Putamen (tissue), 1 donor: ENCODE data around the gene MED25.

Experiments
- DNase-seq: peaks from one replicate; pipeline ENCODE4 v3.0.0-alpha.2; 2016; ENCODE audit warnings: low spot score

MED25 gene

DNA sequence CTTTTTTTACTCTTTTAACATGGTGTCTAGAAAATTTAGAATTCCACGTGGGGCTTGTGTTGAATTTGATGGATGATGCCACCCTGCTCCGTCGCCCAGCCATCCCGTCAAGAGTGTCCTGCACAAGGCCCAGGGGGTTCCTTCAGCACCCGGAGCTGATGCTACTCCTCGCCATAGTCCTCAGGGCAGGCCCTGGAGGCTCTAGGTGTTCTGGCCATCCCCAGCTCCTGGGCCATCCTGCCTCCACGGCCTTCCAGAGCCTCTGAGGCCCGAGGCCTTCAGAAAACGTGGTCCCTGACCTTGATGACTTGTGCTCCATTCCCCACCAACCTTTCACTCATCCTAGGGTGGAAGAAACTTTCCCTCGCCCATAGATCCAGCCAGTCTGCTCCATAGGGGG, 55.7 kb downstream of the MED25 start:
- no peak for DNase-seq

DNA sequence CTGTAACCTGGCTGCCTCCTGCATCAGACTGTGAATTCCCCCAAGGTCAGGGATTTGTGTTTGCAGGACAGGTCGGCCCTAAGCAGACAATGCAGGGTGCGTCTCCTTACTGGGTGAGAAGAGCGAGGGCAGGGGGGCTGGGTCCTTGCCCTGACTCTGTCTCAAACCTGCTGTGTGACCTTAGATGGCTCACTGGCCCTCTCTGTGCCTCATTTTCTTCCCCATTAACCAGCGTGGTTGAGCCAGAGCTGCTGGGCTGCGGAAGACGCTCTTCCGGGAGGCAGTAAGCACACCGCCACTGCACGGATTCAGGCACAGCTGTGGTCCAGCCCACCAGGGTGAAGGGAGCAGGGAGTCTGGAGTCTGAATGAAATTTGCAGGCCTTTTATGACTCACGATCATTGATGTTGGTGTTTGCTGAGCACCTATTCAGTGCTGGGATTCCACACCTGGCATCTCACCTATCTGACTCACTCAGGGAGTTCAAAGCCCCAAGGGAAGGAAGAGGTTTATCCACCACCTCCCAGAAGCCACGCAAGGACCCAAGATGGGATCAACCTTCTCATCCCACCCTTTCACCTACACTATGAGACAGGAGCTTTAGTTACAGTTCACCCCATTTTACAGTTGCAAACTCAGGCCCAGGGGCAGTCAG, 56.5 kb downstream of the MED25 start:
- no peak for DNase-seq

DNA sequence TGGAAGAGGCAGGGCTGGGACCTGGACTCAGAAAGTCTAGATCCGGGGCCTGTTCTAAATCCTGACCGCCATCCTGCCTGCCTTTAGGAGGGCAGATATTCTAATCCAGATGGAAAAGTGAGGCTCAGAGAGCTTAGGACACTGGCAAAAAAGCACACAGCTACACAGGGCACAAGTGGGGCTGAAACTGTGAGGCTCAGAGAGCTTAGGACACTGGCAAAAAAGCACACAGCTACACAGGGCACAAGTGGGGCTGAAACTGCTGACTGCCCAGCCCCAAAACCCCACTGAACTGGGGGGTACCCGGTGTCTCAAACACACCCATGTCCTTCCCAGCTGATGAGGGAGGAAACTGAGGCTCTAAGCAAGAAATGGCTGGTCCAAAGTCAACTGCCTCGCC, 57.1 kb downstream of the MED25 start:
- DNase-seq = no peak

DNA sequence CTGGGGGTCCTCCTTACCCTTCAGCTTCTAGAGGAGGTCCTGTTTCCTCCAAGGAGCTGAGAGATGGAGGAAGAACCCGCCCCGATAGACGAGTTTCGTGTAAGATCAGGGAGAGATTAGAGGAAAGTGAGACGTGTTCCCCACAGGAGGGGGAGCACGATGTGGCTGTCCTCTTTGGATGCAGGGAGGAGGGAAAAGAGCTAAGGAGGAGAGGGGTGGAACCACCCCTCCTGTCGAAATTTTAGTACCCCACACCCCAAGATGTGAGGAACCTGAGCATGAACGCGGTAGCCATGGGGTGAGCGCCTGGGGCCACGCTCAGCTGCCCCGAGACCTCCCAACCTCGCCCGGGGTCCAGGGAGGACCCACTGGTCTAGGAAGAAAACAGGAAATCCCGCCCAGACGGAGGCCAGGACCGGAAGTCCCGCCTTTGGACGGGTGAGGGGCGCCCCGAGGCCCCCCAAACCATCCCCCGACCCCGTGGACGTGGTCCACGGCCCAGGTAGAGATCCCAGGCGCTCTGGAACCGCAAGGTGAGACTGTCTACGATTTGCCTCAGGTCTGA, 57.9 kb downstream of the MED25 start:
- DNase-seq = peak; percentile 56

DNA sequence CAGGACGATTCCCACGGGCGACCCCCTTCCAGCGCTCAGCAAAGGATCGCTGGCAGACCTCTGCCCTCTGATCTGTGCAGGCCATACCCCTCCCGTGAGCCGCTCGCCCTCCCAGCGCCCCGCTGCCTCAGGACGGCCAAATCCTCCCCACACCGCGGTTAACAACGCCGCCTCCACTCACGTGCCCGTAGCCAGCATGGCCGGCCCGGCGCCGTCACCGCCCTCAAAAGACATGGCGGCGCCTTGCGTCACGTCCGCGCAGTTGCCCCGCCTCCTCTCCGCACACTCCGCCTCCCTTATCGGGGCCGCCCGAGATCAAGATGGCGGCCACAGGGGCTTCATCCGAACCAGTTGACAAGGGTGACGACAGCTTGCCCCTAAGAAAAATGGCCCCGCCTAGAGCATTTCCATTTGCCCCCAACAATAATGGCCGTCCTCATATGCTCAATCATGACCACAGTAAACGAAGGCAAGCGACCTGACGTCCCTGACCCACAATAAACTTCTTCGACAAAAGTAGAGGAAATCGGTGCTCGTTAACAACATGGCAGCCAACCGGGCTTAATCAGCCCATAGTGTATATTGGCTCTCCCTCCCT, 58.4 kb downstream of the MED25 start:
- peak; percentile 99 for DNase-seq

DNA sequence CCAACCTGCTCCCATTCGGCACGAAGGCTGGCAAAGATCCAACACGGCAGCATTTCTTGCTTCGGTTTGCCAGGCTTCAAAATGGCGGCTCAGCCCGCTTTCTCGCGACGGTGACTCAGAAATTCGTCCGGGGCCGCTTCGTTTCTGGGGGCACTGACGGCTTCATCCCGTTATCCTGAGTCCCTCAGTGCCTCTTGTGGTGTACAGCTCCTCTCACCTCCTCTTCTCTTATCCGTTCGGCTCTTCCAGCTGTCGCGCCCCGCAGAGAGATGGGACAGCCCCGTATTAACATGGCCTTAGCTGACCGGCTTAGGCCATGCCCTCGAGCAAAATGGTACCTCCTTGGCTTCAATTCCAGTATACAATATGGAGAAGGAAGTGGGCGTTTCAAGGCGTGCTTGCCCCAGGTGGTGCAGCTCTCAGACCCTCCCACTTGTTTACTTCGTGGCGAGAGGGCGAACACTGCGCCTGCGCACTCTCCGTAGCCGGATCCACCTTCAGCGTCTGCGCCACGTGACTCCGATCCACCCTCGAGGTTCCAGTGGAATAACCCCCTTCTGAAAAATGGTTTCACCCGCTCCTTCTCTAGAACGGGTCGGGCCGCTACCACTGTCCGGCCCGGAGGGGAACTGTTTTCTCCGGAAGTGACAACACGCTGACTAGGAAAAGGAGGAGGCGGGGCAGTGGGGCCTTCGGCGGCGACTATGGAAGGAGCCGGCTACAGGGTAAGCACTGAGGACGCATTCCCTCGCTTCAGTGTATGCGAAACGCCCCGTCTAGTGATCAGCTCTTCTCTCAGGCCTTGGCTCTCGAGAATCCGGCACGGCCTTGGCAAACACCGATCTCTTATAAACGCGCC, 59.2 kb downstream of the MED25 start, which contains the start of the genes AKT1S1 and TBC1D17:
Gene AKT1S1, minus strand, starts transcription at position 336 of the 859 bp plus-strand sequence. CDS start 4,060 bp downstream, outside the sequence.
Gene TBC1D17, plus strand, starts transcription at position 683 of the 859 bp plus-strand sequence. Its CDS starts 22 bp downstream, at position 705.
- peak; percentile 100 for DNase-seq

DNA sequence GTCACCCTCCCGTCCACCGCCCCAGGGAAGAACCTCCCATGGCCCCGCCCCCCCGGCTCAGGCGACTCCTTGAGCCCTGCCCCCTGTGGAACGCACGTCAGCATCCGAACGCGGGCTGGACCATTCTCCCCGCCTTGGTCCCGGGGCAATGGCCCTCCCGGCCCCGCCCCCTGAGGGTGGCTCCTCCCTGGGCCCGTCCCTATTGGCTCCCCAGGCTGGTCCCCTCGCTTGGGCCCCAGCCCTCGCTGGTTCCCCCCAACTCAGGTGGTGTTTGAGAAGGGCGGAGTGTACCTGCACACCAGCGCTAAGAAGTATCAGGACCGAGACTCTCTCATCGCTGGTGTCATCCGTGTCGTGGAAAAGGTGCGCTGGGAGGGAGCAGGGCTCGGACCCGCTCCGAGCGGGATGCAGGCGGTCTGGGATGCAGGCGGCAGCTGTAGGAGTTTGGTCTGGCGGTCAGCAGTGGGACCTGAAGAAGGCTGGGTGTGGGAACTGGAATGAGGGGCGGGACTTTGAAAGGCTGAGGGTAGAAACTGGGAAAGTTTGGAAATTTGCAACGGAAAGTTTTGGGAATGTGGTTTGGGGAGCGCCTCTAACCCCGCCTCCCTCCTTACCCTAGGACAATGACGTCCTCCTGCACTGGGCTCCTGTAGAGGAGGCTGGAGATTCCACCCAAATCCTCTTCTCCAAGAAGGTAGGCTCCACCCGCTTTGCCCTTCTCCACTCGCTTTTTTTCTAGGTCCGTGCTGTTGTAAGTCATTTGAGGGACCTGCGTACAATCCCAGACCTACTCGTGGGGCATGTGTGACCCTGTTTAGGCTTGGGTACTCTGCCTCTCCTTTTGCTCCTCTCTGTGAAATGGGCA, 60.0 kb downstream of the MED25 start:
- peak; percentile 98 for DNase-seq

DNA sequence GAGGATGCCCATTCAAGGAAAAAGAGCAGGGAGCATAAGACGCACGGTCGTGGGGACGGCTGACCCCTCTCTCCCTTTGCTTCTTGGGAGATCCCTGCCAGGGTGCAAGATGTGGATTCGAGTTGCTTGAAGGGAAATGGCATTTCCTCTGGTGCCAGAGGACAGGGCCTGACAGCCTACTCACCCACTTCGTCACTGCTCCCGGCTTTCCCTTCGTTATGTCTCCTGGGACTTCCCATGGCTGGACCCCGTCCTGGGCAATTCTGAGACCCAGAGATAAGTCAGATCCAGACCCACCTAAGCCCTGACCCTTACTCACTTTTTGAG, 60.6 kb downstream of the MED25 start:
- DNase-seq = no peak

DNA sequence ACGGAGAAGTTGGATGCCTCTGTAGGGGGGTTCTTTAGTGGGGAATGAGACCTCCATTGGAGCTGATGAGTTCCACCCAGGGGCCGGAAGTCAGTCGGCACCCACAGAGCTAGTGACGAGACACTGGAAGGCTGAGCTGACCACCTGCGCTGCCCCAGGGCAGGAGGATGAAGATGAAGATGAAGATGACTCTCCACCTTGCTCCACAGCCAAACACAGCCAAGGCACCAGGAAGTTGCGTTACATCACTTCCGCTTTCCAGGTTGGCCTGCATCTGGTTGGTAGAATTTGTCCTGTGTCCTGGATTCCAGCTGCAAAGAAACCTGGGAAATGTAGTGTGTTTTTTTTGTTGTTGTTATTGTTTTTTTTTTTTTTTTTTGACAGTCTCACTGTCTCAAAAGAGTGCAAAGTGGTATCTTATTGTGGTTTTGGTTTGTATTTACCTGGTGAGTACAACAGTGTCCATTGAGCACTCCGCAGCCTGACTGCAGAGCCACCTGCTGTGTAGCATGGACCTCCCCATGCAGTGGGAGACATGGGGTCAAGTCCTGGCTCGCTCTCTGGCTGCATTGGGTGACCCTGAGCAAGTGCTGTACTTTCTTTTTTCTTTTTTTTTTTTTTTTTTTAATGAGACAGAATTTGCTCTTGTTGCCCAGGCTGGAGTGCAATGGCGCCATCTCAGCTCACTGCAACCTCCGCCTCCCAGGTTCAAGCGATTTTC, 61.3 kb downstream of the MED25 start:
- no peak for DNase-seq

DNA sequence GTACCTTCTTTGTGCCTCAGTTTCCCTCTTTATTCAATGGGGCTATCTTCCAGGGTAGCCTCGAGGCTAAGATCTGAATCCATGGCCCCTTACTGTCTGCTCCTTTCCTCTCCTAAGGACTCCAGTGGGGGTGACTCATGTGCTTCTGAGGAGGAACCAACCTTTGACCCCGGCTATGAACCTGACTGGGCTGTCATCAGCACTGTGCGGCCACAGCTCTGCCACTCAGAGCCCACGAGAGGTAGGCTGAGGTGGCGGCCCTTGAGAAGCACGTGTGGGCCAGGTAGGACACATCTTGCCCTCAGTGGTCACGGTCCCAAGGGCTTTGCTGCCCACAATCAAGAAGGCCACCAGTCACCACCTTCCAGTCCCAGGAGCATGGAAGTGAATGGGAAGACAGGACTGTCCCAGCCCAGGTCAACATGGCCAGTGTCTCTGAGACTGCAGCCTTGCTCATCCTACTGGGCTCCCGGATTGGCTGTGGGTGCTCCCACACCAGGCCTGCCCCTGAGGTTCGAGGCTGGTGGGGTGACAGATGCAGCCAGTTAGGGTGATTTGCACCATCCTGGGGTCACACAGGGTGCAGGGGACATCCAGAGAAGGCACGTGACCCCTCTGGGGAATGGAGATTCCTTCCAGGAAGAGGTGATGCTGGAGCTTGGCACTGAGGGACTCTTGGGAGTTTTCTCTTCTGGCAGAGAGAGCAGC, 62.2 kb downstream of the MED25 start:
- no peak for DNase-seq

DNA sequence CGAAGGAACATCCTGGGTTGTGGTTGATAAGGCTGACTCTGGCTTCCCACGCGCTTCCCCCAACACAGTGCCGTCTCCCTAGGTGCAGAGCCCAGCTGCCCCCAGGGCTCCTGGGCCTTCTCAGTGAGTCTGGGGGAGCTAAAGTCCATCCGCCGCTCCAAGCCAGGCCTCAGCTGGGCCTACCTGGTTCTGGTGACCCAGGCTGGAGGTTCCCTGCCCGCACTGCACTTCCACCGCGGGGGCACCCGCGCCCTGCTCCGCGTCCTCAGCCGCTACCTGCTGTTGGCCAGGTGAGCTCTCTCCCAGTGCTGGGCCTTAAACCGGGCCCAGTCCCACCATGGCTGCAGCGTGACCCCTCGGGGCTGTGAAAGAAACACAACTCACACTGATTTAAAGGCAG, 63.1 kb downstream of the MED25 start:
- no peak for DNase-seq

DNA sequence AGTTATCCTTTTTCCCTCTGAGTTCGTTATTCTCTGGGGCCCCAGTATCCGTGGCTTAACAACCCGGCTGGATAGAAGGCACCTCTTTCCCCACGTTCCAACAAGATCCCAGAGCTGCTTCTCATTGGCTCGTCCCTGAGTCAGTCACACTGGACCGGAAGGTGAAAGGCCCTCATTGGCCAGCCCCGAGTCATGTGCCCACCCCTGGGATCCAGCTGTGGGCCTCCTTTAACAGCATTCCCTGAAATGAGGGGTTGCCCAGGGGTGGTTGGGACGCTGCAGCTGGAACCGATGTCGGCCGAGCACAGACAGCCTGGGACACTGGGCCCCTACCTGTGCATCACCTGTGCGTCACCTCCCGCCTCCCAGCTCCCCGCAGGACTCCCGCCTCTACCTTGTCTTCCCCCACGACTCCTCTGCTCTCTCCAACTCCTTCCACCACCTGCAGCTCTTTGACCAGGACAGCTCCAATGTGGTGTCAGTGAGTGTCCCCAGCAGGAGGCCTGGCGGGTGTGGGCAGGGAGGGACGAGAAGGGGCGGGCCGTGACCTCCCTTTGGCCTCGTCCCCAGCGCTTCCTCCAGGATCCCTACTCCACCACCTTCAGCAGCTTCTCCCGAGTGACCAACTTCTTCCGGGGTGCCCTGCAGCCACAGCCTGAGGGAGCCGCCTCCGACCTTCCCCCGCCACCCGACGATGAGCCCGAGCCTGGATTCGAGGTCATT, 63.7 kb downstream of the MED25 start:
- no peak for DNase-seq

DNA sequence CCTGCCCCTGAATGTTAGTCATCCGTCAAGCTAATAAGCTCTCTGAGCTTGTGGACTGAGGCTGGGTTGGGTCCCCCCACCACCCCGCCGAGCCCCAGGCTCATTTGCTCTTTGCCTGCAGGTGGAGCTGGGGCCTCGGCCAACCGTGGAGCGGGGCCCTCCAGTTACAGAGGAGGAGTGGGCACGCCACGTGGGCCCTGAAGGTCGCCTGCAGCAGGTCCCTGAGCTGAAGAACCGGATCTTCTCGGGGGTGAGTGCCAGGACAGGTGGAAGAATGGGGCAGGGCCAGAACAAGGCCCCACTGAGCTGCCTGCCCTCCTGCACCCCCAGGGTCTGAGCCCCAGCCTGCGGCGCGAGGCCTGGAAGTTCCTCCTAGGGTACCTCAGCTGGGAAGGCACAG, 64.6 kb downstream of the MED25 start:
- DNase-seq = no peak

DNA sequence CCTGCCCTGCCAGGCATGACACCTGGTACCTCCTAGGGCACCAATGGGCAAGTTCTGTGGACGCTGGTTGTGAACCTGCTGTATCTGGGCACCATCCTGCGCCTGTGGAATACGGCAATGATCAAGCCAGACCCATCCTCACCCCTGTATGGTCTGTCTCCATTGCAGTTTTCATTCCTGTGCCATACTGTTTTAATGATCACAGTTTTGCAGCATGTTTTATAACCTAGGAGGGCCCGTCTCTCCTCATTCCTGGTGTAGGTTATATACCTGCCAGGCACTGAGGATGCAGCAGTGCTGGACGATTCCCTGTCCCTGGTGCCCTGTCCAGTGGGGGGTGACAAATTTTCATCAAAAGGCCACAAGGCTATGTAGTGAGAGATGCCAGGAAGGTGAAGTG, 65.0 kb downstream of the MED25 start:
- DNase-seq = no peak

DNA sequence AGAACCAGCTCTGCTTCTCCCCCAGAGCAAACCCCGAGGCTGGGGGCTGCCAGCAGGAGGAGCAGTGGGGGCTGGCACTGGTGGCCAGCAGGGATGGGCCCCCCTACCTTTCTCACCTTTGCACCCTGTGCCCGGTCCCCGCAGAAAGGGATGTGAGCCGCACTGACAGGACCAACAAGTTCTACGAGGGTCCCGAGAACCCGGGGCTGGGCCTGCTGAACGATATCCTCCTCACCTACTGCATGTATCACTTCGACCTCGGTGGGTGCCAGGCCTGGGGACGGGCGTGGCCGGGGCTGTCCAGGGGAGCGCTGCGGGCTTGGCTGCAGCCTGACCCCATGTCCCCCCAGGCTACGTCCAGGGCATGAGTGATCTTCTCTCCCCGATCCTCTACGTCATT, 66.0 kb downstream of the MED25 start:
- no peak for DNase-seq

DNA sequence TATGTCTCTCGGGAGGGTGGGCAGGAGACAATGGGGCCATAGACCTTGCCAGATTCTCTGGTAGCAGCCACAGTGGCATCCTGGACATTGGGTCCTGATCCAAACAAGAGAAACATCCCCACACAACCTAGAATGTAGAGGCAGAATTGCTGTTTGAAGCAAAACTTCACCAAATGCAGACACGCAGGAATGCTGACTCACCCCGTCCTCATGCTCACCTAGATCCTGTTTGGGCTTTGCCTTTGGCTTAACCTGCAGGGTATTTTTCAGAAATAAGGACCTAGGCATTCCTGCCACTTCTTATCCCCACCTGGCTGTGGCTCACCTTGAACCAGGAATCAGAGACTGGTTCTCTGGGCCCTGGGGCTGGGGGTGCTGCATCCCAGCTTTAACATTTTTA, 66.7 kb downstream of the MED25 start:
- no peak for DNase-seq
